ENCODE results near the gene MMP23B. TPM values are rescaled to one million over a fixed set of nuclear protein-coding genes. Genes with fewer than 3 reads are reported as not detected.

The MMP23B gene
- total RNA-seq (48.0 and 73.4 TPM in 2 replicates), polyA plus RNA-seq (136 and 184 TPM in 2 replicates)

DNA sequence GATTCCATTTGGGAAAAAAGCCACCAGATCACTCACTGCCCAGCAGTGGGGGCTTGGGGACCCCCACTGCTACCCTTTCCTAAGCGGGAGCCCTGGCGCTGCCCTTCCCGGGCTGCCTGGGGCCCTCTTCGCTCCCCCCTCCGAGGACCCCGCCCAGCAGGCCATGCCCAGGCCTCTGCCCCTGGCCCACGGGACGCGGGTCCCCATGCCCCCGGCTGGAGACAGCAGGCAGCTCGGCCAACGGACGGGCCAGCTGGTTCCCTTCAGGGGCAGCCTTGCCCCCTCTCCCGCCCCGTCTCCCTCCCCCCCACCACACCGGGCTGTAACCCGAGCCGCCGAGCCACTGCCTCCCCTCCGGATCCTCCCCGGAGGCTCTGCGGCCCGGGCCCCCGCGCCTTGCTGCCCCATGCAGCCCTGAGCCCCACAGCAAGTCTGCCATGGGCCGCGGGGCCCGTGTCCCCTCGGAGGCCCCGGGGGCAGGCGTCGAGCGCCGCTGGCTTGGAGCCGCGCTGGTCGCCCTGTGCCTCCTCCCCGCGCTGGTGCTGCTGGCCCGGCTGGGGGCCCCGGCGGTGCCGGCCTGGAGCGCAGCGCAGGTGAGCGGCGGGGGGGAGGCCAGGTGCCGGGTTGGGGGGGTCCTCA is at the start of gene MMP23B:
Gene MMP23B (plus strand): TSS at position 392 of the 639 bp plus-strand sequence. CDS start 46 bp downstream, at position 438.
- H2AFZ ChIP-seq = no peak within 1 kb of the TSS
- H3K4me2 ChIP-seq = peak within 1 kb of the TSS; percentile 75
- TF ChIP-seq EZH2 (IDR thresholded peaks at IDR 0.05; ENCODE audit: borderline replicate concordance) = peak; percentile 59
- TF ChIP-seq CTCF (IDR thresholded peaks at IDR 0.05; ENCODE audit: poor library complexity) = no peak
- TF ChIP-seq EZH2phosphoT487 (IDR thresholded peaks at IDR 0.05; ENCODE audit: low read depth, severe bottlenecking, unreplicated experiment) = peak; percentile 23
- H3K79me2 ChIP-seq = no peaks in the 10 kb centered on the region
- peaks cover 15% of the 10 kb centered on the region for H3K27me3 ChIP-seq
- H3K27ac ChIP-seq = peak within 1 kb of the TSS; percentile 92
- no peaks in the 10 kb centered on the region for H3K36me3 ChIP-seq (replicated peaks; ENCODE audit: insufficient read depth, low read depth)
- WGBS (ENCODE audit: low lambda C conversion rate, missing lambda C conversion rate) = 2% methylated on average over 11 of the region's 48 CpGs
- DNase-seq (ENCODE audit: low spot score) = peak; percentile 68
- no peaks in the 10 kb centered on the region for H3K9me2 ChIP-seq (replicated peaks; ENCODE audit: insufficient read depth)
- H4K20me1 ChIP-seq (ENCODE audit: insufficient read depth, poor library complexity, severe bottlenecking) = no peaks in the 10 kb centered on the region
- peaks cover 19% of the 10 kb centered on the region for H3K4me1 ChIP-seq (ENCODE audit: insufficient read depth)
- H3K9me3 ChIP-seq (ENCODE audit: low read depth) = no peaks in the 10 kb centered on the region
- H3K4me3 ChIP-seq = peak within 1 kb of the TSS; percentile 36

GRCh38 chr1:1582585-1583346 is 49.2 kb upstream of the MMP23B start:
- H4K20me1 ChIP-seq (ENCODE audit: insufficient read depth, poor library complexity, severe bottlenecking) = no peaks in the 10 kb centered on the region
- no peaks in the 10 kb centered on the region for H3K9me3 ChIP-seq (ENCODE audit: low read depth)
- H3K27me3 ChIP-seq = peaks cover 13% of the 10 kb centered on the region
- H3K9me2 ChIP-seq (replicated peaks; ENCODE audit: insufficient read depth) = no peaks in the 10 kb centered on the region
- WGBS (ENCODE audit: low lambda C conversion rate, missing lambda C conversion rate) = 73% methylated on average over 9 of the region's 9 CpGs
- no peak overlapping the region for H3K4me2 ChIP-seq
- no peaks in the 10 kb centered on the region for H3K79me2 ChIP-seq
- H3K36me3 ChIP-seq (replicated peaks; ENCODE audit: insufficient read depth, low read depth) = no peaks in the 10 kb centered on the region
- no peak for DNase-seq (ENCODE audit: low spot score)
- no peak for TF ChIP-seq CTCF (IDR thresholded peaks at IDR 0.05; ENCODE audit: poor library complexity)
- no peak for TF ChIP-seq EZH2 (IDR thresholded peaks at IDR 0.05; ENCODE audit: borderline replicate concordance)
- no peak for TF ChIP-seq EZH2phosphoT487 (IDR thresholded peaks at IDR 0.05; ENCODE audit: low read depth, severe bottlenecking, unreplicated experiment)
- H3K27ac ChIP-seq = no peak overlapping the region
- H3K4me1 ChIP-seq (ENCODE audit: insufficient read depth) = no peaks in the 10 kb centered on the region
- H3K4me3 ChIP-seq = no peak overlapping the region
- H2AFZ ChIP-seq = no peak overlapping the region

- Histone ChIP-seq H3K27me3 (peaks cover 13% of the 10 kb centered on the region), H3K4me1 (ENCODE audit: insufficient read depth) (no peaks in the 10 kb centered on the region), H3K9me3 (ENCODE audit: low read depth) (no peaks in the 10 kb centered on the region), H2AFZ (no peak overlapping the region), H3K79me2 (no peaks in the 10 kb centered on the region), H3K27ac (no peak overlapping the region), H3K4me2 (no peak overlapping the region), H3K36me3 (replicated peaks; ENCODE audit: insufficient read depth, low read depth) (no peaks in the 10 kb centered on the region), H4K20me1 (ENCODE audit: insufficient read depth, poor library complexity, severe bottlenecking) (no peaks in the 10 kb centered on the region), H3K4me3 (no peak overlapping the region), H3K9me2 (replicated peaks; ENCODE audit: insufficient read depth) (no peaks in the 10 kb centered on the region)
- DNase-seq (ENCODE audit: low spot score) = no peak
- WGBS (ENCODE audit: low lambda C conversion rate, missing lambda C conversion rate) = 85% methylated on average over 23 of the region's 23 CpGs
- TF ChIP-seq CTCF (IDR thresholded peaks at IDR 0.05; ENCODE audit: poor library complexity) (no peak), EZH2phosphoT487 (IDR thresholded peaks at IDR 0.05; ENCODE audit: low read depth, severe bottlenecking, unreplicated experiment) (no peak), EZH2 (IDR thresholded peaks at IDR 0.05; ENCODE audit: borderline replicate concordance) (no peak)
Measured at GRCh38 chr1:1583347-1584010, 48.5 kb upstream of the MMP23B start.
